ENCODE results near the gene SLC44A5.
"Not testable (repeated sequence)": the region's sequence is repeated elsewhere in the genome, so short reads cannot be mapped to it uniquely, and the experiment has no call there.

SLC44A5 gene

GRCh38 chr1:75188892-75189291, 422.0 kb downstream of the SLC44A5 start:
- H3K9me3 ChIP-seq (ENCODE audit: control insufficient read depth, insufficient read depth, low read depth, low read length): no peaks in the 10 kb centered on the region
- H3K27ac ChIP-seq (ENCODE audit: low read depth, low read length): no peak overlapping the region
- H3K27me3 ChIP-seq (ENCODE audit: control insufficient read depth, insufficient read depth, low read length): no peaks in the 10 kb centered on the region; the same call in 1 of the 2 replicates
- H3K4me1 ChIP-seq (ENCODE audit: control insufficient read depth, insufficient read depth, low read length): no peaks in the 10 kb centered on the region
- no peak overlapping the region for H3K4me3 ChIP-seq (ENCODE audit: low read depth, low read length)
- no peak overlapping the region for H3K9ac ChIP-seq (ENCODE audit: low read length)
- H3K36me3 ChIP-seq (ENCODE audit: control insufficient read depth, insufficient read depth, low read length): no peaks in the 10 kb centered on the region

- not testable (repeated sequence) for H3K4me1 ChIP-seq (ENCODE audit: control insufficient read depth, insufficient read depth, low read length); H3K27ac ChIP-seq (ENCODE audit: low read depth, low read length); H3K9ac ChIP-seq (ENCODE audit: low read length); H3K27me3 ChIP-seq (ENCODE audit: control insufficient read depth, insufficient read depth, low read length); H3K4me3 ChIP-seq (ENCODE audit: low read depth, low read length); H3K36me3 ChIP-seq (ENCODE audit: control insufficient read depth, insufficient read depth, low read length)
- peaks cover 12% of the 10 kb centered on the region for H3K9me3 ChIP-seq (ENCODE audit: control insufficient read depth, insufficient read depth, low read depth, low read length)
Observed at GRCh38 chr1:75181214-75181955, 429.5 kb downstream of the SLC44A5 start.

GRCh38 chr1:75174031-75174760, 436.7 kb downstream of the SLC44A5 start:
- no peak overlapping the region for H3K9ac ChIP-seq (ENCODE audit: low read length)
- H3K4me3 ChIP-seq (ENCODE audit: low read depth, low read length): no peak overlapping the region
- no peaks in the 10 kb centered on the region for H3K9me3 ChIP-seq (ENCODE audit: control insufficient read depth, insufficient read depth, low read depth, low read length)
- H3K4me1 ChIP-seq (ENCODE audit: control insufficient read depth, insufficient read depth, low read length): no peaks in the 10 kb centered on the region
- no peaks in the 10 kb centered on the region for H3K27me3 ChIP-seq (ENCODE audit: control insufficient read depth, insufficient read depth, low read length)
- no peak overlapping the region for H3K27ac ChIP-seq (ENCODE audit: low read depth, low read length)
- no peaks in the 10 kb centered on the region for H3K36me3 ChIP-seq (ENCODE audit: control insufficient read depth, insufficient read depth, low read length)

GRCh38 chr1:75172556-75172955, 438.4 kb downstream of the SLC44A5 start:
- no peak overlapping the region for H3K27ac ChIP-seq (ENCODE audit: low read depth, low read length)
- H3K9me3 ChIP-seq (ENCODE audit: control insufficient read depth, insufficient read depth, low read depth, low read length): no peaks in the 10 kb centered on the region
- H3K36me3 ChIP-seq (ENCODE audit: control insufficient read depth, insufficient read depth, low read length): no peaks in the 10 kb centered on the region
- H3K4me3 ChIP-seq (ENCODE audit: low read depth, low read length): no peak overlapping the region
- no peak overlapping the region for H3K9ac ChIP-seq (ENCODE audit: low read length)
- H3K27me3 ChIP-seq (ENCODE audit: control insufficient read depth, insufficient read depth, low read length): no peaks in the 10 kb centered on the region
- H3K4me1 ChIP-seq (ENCODE audit: control insufficient read depth, insufficient read depth, low read length): no peaks in the 10 kb centered on the region

- Histone ChIP-seq H3K4me3 (ENCODE audit: low read depth, low read length) (no peak overlapping the region), H3K4me1 (ENCODE audit: control insufficient read depth, insufficient read depth, low read length) (no peaks in the 10 kb centered on the region), H3K9me3 (ENCODE audit: control insufficient read depth, insufficient read depth, low read depth, low read length) (no peaks in the 10 kb centered on the region), H3K36me3 (ENCODE audit: control insufficient read depth, insufficient read depth, low read length) (no peaks in the 10 kb centered on the region), H3K27ac (ENCODE audit: low read depth, low read length) (no peak overlapping the region), H3K9ac (ENCODE audit: low read length) (no peak overlapping the region), H3K27me3 (ENCODE audit: control insufficient read depth, insufficient read depth, low read length) (no peaks in the 10 kb centered on the region)
Observed at GRCh38 chr1:75171876-75172275, 439.0 kb downstream of the SLC44A5 start.

GRCh38 chr1:75170981-75171380, 439.9 kb downstream of the SLC44A5 start:
- Histone ChIP-seq H3K27ac (ENCODE audit: low read depth, low read length) (no peak overlapping the region), H3K9ac (ENCODE audit: low read length) (no peak overlapping the region), H3K36me3 (ENCODE audit: control insufficient read depth, insufficient read depth, low read length) (no peaks in the 10 kb centered on the region), H3K9me3 (ENCODE audit: control insufficient read depth, insufficient read depth, low read depth, low read length) (no peaks in the 10 kb centered on the region), H3K4me3 (ENCODE audit: low read depth, low read length) (no peak overlapping the region), H3K4me1 (ENCODE audit: control insufficient read depth, insufficient read depth, low read length) (no peaks in the 10 kb centered on the region), H3K27me3 (ENCODE audit: control insufficient read depth, insufficient read depth, low read length) (no peaks in the 10 kb centered on the region)

- Histone ChIP-seq H3K27me3 (ENCODE audit: control insufficient read depth, insufficient read depth, low read length) (no peaks in the 10 kb centered on the region), H3K4me1 (ENCODE audit: control insufficient read depth, insufficient read depth, low read length) (no peaks in the 10 kb centered on the region), H3K4me3 (ENCODE audit: low read depth, low read length) (no peak overlapping the region), H3K27ac (ENCODE audit: low read depth, low read length) (no peak overlapping the region), H3K9me3 (ENCODE audit: control insufficient read depth, insufficient read depth, low read depth, low read length) (no peaks in the 10 kb centered on the region), H3K36me3 (ENCODE audit: control insufficient read depth, insufficient read depth, low read length) (no peaks in the 10 kb centered on the region), H3K9ac (ENCODE audit: low read length) (no peak overlapping the region)
Observed at GRCh38 chr1:75170011-75170410, 440.9 kb downstream of the SLC44A5 start.

GRCh38 chr1:75166821-75167220, 444.1 kb downstream of the SLC44A5 start:
- Histone ChIP-seq H3K9me3 (ENCODE audit: control insufficient read depth, insufficient read depth, low read depth, low read length) (no peaks in the 10 kb centered on the region), H3K4me1 (ENCODE audit: control insufficient read depth, insufficient read depth, low read length) (peaks cover 8% of the 10 kb centered on the region; the same call in 1 of the 2 replicates), H3K9ac (ENCODE audit: low read length) (no peak overlapping the region), H3K27me3 (ENCODE audit: control insufficient read depth, insufficient read depth, low read length) (no peaks in the 10 kb centered on the region), H3K4me3 (ENCODE audit: low read depth, low read length) (no peak overlapping the region), H3K27ac (ENCODE audit: low read depth, low read length) (no peak overlapping the region), H3K36me3 (ENCODE audit: control insufficient read depth, insufficient read depth, low read length) (no peaks in the 10 kb centered on the region)

- Histone ChIP-seq H3K4me3 (ENCODE audit: low read depth, low read length) (no peak overlapping the region), H3K9ac (ENCODE audit: low read length) (no peak overlapping the region), H3K9me3 (ENCODE audit: control insufficient read depth, insufficient read depth, low read depth, low read length) (no peaks in the 10 kb centered on the region), H3K4me1 (ENCODE audit: control insufficient read depth, insufficient read depth, low read length) (peaks cover 8% of the 10 kb centered on the region; the same call in 1 of the 2 replicates), H3K27me3 (ENCODE audit: control insufficient read depth, insufficient read depth, low read length) (no peaks in the 10 kb centered on the region), H3K36me3 (ENCODE audit: control insufficient read depth, insufficient read depth, low read length) (no peaks in the 10 kb centered on the region), H3K27ac (ENCODE audit: low read depth, low read length) (no peak overlapping the region)
Observed at GRCh38 chr1:75165264-75165663, 445.6 kb downstream of the SLC44A5 start.

- Histone ChIP-seq H3K9ac (ENCODE audit: low read length) (no peak overlapping the region), H3K27me3 (ENCODE audit: control insufficient read depth, insufficient read depth, low read length) (no peaks in the 10 kb centered on the region), H3K4me3 (ENCODE audit: low read depth, low read length) (no peak overlapping the region), H3K27ac (ENCODE audit: low read depth, low read length) (no peak overlapping the region), H3K4me1 (ENCODE audit: control insufficient read depth, insufficient read depth, low read length) (peaks cover 8% of the 10 kb centered on the region; the same call in 1 of the 2 replicates), H3K9me3 (ENCODE audit: control insufficient read depth, insufficient read depth, low read depth, low read length) (no peaks in the 10 kb centered on the region), H3K36me3 (ENCODE audit: control insufficient read depth, insufficient read depth, low read length) (no peaks in the 10 kb centered on the region)
Observed at GRCh38 chr1:75159154-75159553, 451.8 kb downstream of the SLC44A5 start.
